Small intestine (tissue), 7 donors: ENCODE measurements around the gene WFIKKN2. TPM values are rescaled to one million over a fixed set of nuclear protein-coding genes. Genes with fewer than 3 reads are reported as not detected.

Experiments
- DNase-seq, 2 donors: peaks; one replicate each; pipeline versions ENCODE4 v3.0.0 to v3.0.0-alpha.2; 2013
- FAIRE-seq: peaks from 2 replicates; lab custom pipeline; 2012; peaks lifted over from hg19 to GRCh38; lab: Jason Lieb, UNC
- H3K27ac ChIP-seq, 3 donors: one replicate each; pipeline ENCODE4 v1.5.1; 2013; ENCODE audit warnings: low read length in 2 of 3, mild to moderate bottlenecking in 2 of 3, control low read depth in 1 of 3, inconsistent platforms in 1 of 3, low read depth in 1 of 3, moderate library complexity in 1 of 3
- H3K27me3 ChIP-seq, 3 donors: one replicate each; pipeline ENCODE4 v1.6.1; 2013; ENCODE audit warnings: low read length in 3 of 3, inconsistent platforms in 1 of 3; ENCODE audit not compliant: control insufficient read depth in 3 of 3, insufficient read depth in 3 of 3
- H3K36me3 ChIP-seq, 3 donors: one replicate each; pipeline ENCODE4 v1.6.1; 2013; ENCODE audit warnings: low read length in 3 of 3, inconsistent platforms in 1 of 3, low read depth in 1 of 3, mild to moderate bottlenecking in 1 of 3, moderate library complexity in 1 of 3; ENCODE audit not compliant: control insufficient read depth in 3 of 3, insufficient read depth in 2 of 3
- H3K4me1 ChIP-seq, 3 donors: one replicate each; pipeline ENCODE4 v1.6.1; 2013; ENCODE audit warnings: low read length in 2 of 3, inconsistent platforms in 1 of 3, low read depth in 1 of 3, mild to moderate bottlenecking in 1 of 3, moderate library complexity in 1 of 3; ENCODE audit not compliant: control insufficient read depth in 3 of 3, insufficient read depth in 2 of 3
- H3K4me3 ChIP-seq, 3 donors: one replicate each; pipeline ENCODE4 v1.5.1; 2013; ENCODE audit warnings: low read length in 3 of 3, control low read depth in 1 of 3, inconsistent platforms in 1 of 3, low read depth in 1 of 3, mild to moderate bottlenecking in 1 of 3, moderate library complexity in 1 of 3
- H3K9me3 ChIP-seq, 2 donors: one replicate each; pipeline ENCODE4 v1.6.1; 2013; ENCODE audit warnings: low read depth in 1 of 2, low read length in 1 of 2; ENCODE audit not compliant: control insufficient read depth in 2 of 2, insufficient read depth in 1 of 2
- WGBS, 3 donors: extraction: QIAGEN DNeasy Blood & Tissue Kit; methylation state at CpG; one replicate each; pipeline ENCODE4 v1.1.7; 2013; 5-methylcytosine and 5-hydroxymethylcytosine counted together
- polyA plus RNA-seq, 4 donors: library from polyadenylated mRNA; stranded (reverse) in 3 of 4; unstranded in 1 of 4; fragments of 200-250 nt in 3 of 4; fragments of 120-200 nt in 1 of 4; gene quantifications; one replicate each; pipeline versions ENCODE4 v1.2.1 to v1.2.3, GENCODE V29; 2013
- donor health status: healthy with polysubstance abuse.
- donor health status: control.
- donor health status: control.
- donor health status: Bipolar disorder and iron deficiency.
- donor health status: healthy.

Gene WFIKKN2
- polyA plus RNA-seq, 4 donors, result 0.03 to 0.10 TPM; not detected in 2

DNA sequence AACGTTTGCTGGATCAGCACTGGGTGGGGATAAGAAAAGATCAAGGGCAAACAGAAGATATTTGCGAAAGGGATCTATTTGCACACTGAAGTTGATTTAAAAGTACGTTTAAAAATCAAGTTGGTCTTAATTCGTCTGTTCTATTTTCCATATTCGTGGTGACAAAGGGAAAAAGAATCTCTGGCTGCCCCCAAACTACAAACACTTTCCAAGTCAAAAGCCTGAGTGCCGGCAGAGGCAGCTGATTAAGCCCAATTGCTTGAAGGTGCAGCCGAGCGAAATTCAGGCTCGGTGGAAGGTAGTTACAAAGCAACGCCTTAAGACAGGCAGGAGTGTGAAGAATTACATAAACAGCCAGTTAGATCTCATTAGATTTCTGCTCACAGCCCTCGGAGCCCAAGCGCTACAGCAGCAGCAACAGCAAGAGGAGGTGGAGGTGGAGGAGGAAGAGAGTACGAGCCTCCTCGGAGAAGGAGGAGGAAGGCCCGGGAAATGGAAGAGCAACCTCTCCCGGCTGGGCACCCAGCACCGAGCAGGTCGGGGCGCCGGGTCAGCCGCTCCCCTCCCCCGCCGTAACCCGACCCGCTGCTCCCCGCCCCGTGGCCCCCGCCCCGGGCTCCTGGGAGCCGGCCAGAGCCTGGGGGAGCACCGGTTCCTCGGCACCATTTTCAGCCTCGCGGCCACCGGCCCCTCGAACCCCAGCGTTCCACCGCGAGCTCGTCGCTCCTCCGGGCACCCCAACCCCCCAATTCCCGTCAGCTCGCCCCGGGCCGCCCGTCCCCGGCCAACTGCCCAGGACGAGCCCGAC is 29.9 kb downstream of the WFIKKN2 start:
- H3K9me3 ChIP-seq, result no peaks in the 10 kb centered on the region
- H3K4me1 ChIP-seq, result peaks cover 0 to 28% (median 0%) of the 10 kb centered on the region in 3 donors
- H3K27ac ChIP-seq, result peak overlapping the region; percentile 98 to 100 (median 99)
- peak overlapping the region; percentile 85 to 99 (median 94) for H3K4me3 ChIP-seq
- H3K27me3 ChIP-seq, result no peaks in the 10 kb centered on the region
- FAIRE-seq (no peak), DNase-seq (peak; percentile 75 to 81)
- H3K36me3 ChIP-seq, result peaks cover 0 to 11% (median 8%) of the 10 kb centered on the region in 3 donors
- 1 to 2% (median 1%) methylated on average over 19 to 50 of the region's 50 CpGs for WGBS, 3 donors

DNA sequence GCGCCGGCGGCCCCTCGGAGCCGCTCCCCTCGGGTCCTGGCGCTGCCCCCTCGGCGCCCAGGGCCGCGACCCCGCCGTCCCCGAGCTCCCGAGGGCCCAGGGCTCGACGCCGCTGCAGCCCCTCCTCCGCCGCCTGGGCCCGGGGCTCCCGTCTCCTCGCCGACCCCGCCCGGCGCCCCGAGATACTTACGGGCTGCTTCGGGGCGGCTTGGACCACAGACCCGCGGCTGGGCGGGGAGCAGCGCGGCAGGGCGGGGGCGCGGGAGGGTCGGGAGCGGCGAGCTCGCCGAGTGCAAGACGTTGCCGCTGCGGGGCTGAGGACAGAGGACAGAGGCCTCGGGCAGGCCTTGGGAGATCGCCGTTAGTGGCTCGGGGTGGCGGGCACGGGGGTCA is 30.5 kb downstream of the WFIKKN2 start:
- Histone ChIP-seq H3K4me1 (peaks cover 0 to 26% (median 0%) of the 10 kb centered on the region in 3 donors), H3K36me3 (peaks cover 0 to 8% (median 6%) of the 10 kb centered on the region in 3 donors), H3K27ac (peak overlapping the region; percentile 98 to 100 (median 99)), H3K9me3 (no peaks in the 10 kb centered on the region), H3K4me3 (peak overlapping the region; percentile 85 to 99 (median 94)), H3K27me3 (no peaks in the 10 kb centered on the region)
- DNase-seq (no peak), FAIRE-seq (no peak)
- 0 to 1% (median 1%) methylated on average over 26 to 53 of the region's 53 CpGs for WGBS, 3 donors

DNA sequence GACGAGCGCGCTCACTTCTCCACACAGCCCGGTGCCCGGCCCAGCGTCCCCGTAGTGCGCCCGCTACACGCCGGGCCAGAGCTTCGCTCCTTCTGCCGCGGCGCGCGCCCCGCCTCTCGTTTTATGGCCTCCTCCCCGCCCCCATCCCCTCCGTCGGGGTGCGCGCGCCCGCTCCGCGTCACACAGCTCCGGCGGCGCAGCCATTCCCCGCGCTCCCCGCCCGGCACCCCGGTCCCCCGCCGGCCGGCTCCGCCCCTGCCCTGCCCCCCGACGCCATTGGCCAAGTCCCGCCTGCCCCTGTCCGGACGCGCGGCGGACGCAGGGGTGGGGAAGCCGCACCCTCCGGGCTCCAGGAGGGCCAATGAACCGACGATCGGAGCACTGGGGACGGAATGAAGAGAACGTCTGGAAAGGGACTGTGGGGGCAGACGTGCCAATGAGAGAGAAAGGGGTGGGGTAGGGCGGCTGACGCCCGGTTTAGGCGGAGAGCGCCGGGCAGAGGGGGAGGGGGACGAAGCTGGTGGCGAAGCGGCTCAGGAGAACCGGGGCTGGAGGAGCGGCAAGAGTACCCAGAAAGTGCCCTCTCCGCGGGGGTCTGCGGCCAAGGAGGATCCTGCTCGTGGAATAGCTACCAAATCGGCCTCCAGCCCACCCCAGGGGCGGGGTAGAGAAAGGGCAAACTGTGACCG is 31.0 kb downstream of the WFIKKN2 start, which contains the start of gene TOB1:
TSS of gene TOB1 (minus strand) at position 94 of the 689 bp plus-strand sequence. CDS start 2,337 bp downstream, outside the sequence.
- H3K4me1 ChIP-seq, result peaks cover 0 to 20% (median 0%) of the 10 kb centered on the region in 3 donors
- WGBS, 3 donors, result 0 to 1% (median 0%) methylated on average over 40 to 75 of the region's 75 CpGs
- H3K27ac ChIP-seq, result peak within 1 kb of the TSS; percentile 98 to 100 (median 99)
- peaks cover 0 to 8% (median 6%) of the 10 kb centered on the region in 3 donors for H3K36me3 ChIP-seq
- H3K4me3 ChIP-seq, result peak within 1 kb of the TSS; percentile 85 to 99 (median 94)
- no peaks in the 10 kb centered on the region for H3K27me3 ChIP-seq
- H3K9me3 ChIP-seq, result no peaks in the 10 kb centered on the region
- DNase-seq (peak; percentile 99), FAIRE-seq (no peak)

DNA sequence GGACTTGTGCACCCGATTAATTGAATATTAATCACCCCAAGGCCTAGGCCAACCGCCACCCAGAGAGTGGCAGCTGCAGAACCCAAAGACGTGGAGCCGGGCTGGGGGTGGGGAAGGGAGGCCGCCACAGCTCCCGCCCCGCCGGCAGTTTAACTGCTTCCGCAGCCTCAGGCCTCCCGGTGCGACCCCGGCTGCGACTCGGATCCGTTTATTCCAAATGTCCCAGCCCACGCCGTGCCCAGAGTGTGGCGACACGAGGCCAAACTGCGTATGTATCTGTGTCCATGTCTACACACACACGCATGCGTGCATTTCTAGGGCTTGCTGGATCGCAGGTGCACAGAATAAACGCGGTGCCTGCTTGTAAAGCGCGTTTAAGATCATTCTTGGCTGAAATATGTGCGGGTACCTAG is 31.6 kb downstream of the WFIKKN2 start:
- peaks cover 2 to 15% (median 2%) of the 10 kb centered on the region in 3 donors for H3K4me1 ChIP-seq
- DNase-seq (peak in 1 of 2 donors; percentile 81), FAIRE-seq (no peak)
- peak overlapping the region; percentile 98 to 100 (median 99) for H3K27ac ChIP-seq
- peaks cover 0 to 7% (median 6%) of the 10 kb centered on the region in 3 donors for H3K36me3 ChIP-seq
- no peaks in the 10 kb centered on the region for H3K27me3 ChIP-seq
- H3K4me3 ChIP-seq, result peak overlapping the region; percentile 53 to 81 (median 68)
- H3K9me3 ChIP-seq, result no peaks in the 10 kb centered on the region
- 0 to 1% (median 0%) methylated on average over 25 to 28 of the region's 28 CpGs for WGBS, 3 donors

DNA sequence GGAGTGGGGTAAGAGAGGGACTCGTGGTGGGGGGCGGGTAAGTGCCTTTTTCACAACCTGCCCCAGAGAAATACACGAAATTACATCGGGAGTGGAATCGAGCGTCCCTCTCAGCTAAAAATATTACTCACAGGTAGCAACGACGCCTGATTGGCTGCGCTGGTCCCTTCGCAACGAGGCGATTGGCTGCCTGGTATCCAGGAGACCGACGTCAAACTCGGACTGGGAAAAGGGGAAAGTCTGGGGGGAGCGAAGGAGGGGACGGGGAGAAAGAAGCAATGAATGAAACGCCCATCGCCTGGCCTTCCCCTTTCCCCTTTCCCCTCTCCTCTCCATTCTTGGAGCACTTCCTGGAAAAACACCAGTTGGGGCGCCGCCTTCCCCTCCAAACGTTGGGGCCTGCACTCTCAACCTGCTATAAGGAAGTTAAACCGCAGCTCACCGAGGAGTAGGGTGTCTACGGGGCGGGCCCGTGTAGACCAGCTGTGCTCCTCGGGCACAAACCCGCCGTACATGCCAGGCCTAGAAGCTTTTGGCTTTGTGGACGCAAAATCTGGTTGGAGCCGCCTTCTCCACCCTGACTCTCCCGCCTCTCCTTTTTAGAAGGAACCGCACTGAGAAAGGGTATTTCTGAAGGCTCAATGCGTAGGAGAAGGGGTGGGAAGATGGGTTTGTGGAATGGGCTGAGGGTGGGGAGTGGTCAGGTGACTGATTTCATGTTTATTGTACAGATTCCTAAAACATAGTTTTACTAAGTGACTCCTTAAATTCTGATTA is 32.2 kb downstream of the WFIKKN2 start:
- WGBS, 3 donors, result 0 to 1% (median 0%) methylated on average over 33 to 35 of the region's 35 CpGs
- Histone ChIP-seq H3K27ac (peak overlapping the region; percentile 98 to 100 (median 99)), H3K4me1 (peaks cover 2 to 20% (median 3%) of the 10 kb centered on the region in 3 donors), H3K9me3 (no peaks in the 10 kb centered on the region), H3K36me3 (peaks cover 0 to 7% (median 6%) of the 10 kb centered on the region in 3 donors), H3K27me3 (no peaks in the 10 kb centered on the region), H3K4me3 (peak overlapping the region; percentile 53 to 81 (median 68))
- DNase-seq, result peak; percentile 98 to 99
- no peak for FAIRE-seq

DNA sequence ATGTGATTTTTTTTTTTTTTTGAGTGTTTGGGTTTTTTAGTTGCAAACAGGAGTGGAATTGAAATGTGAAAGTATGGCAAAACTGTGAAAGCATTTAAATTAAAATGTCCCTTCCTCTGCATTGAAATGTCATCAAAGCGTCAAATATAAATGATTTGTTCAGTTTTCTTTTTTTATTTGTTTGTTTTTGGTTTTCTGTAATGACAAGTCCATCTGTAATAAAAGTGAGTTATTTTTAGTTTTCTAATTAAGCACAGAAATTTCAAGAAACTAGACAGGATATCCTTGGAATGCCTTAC is 32.7 kb downstream of the WFIKKN2 start:
- Histone ChIP-seq H3K27me3 (no peaks in the 10 kb centered on the region), H3K4me3 (peak overlapping the region in 2 of 3 donors; percentile 53 to 68), H3K36me3 (peaks cover 0 to 4% (median 4%) of the 10 kb centered on the region in 3 donors), H3K4me1 (peaks cover 2 to 24% (median 3%) of the 10 kb centered on the region in 3 donors), H3K9me3 (no peaks in the 10 kb centered on the region), H3K27ac (peak overlapping the region; percentile 98 to 100 (median 99))
- no peak for DNase-seq
- no peak for FAIRE-seq
- WGBS, 3 donors, result 0 to 18% (median 8%) methylated on average over 1 of the region's 1 CpG

DNA sequence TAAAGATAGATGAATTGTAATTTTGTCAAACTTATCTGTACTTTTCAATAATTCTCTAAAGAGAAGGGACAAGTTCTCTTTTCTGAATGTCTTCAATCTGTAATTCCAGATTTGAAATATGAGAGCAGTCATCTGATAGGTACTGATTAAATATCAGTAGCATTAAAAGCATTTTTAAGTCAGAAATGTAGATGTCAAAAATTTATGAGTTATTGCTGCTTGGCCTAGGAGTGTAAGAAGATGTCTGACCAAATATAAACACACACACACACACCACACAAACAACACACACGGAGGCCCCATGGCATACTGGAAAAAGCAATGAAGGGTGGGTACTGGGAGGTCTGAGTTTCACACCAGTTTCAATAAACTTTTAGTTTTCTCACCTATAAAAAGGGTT is 33.2 kb downstream of the WFIKKN2 start:
- Histone ChIP-seq H3K4me3 (peak overlapping the region in 1 of 3 donors; percentile 53), H3K9me3 (no peaks in the 10 kb centered on the region), H3K36me3 (no peaks in the 10 kb centered on the region), H3K27ac (peak overlapping the region in 1 of 3 donors; percentile 99), H3K4me1 (peaks cover 2 to 19% (median 3%) of the 10 kb centered on the region in 3 donors), H3K27me3 (no peaks in the 10 kb centered on the region)
- FAIRE-seq, result no peak
- WGBS, 3 donors, result 23 to 42% (median 35%) methylated on average over 1 of the region's 1 CpG
- DNase-seq, result no peak
